Neural crest cell (in vitro differentiated cells): ENCODE results near the gene NR2E3. TPM values are rescaled to one million over a fixed set of nuclear protein-coding genes. Genes with fewer than 3 reads are reported as not detected.

Experiments used
- DNase-seq: peaks from one replicate; pipeline ENCODE4 v3.0.0; 2021; ENCODE audit warnings: low read depth, mixed read lengths, low spot score
- H3K27ac Mint-ChIP-seq: one replicate; pipeline ENCODE4 v1.8.0; 2021; ENCODE audit warnings: mild to moderate bottlenecking, mixed read lengths; ENCODE audit not compliant: unreplicated experiment
- H3K27me3 Mint-ChIP-seq: 2 replicates; pipeline ENCODE4 v1.8.0; 2021; ENCODE audit warnings: low read depth, mild to moderate bottlenecking, mixed read lengths
- H3K36me3 Mint-ChIP-seq: 2 replicates; pipeline ENCODE4 v1.8.0; 2021; ENCODE audit warnings: low read depth, mild to moderate bottlenecking, mixed read lengths
- H3K4me1 Mint-ChIP-seq: 2 replicates; pipeline ENCODE4 v1.8.0; 2021; ENCODE audit warnings: mixed read lengths
- H3K4me3 Mint-ChIP-seq: one replicate; pipeline ENCODE4 v1.8.0; 2021; ENCODE audit warnings: mild to moderate bottlenecking, mixed read lengths
- H3K9me3 Mint-ChIP-seq: 2 replicates; pipeline ENCODE4 v1.8.0; 2021; ENCODE audit warnings: mixed read lengths
- long read RNA-seq: library from polyadenylated mRNA; unstranded; transcript quantifications from one replicate; pipeline ENCODE4 v2.0.0, GENCODE V29; 2020
- total RNA-seq: library from RNA; stranded (reverse); gene quantifications from 2 replicates; pipeline ENCODE4 v1.2.1, GENCODE V29; 2021
- TF ChIP-seq, protein P1 (sequence below): fragments of 200-600 bp; sonication (generic); conservative IDR thresholded peaks from 2 replicates; pipeline ENCODE4 v1.5.0; 2021; ENCODE audit warnings: antibody characterized with exemption, mild to moderate bottlenecking

NR2E3 gene
- total RNA-seq = not detected in 2 replicates
- long read RNA-seq = 0 reads

DNA sequence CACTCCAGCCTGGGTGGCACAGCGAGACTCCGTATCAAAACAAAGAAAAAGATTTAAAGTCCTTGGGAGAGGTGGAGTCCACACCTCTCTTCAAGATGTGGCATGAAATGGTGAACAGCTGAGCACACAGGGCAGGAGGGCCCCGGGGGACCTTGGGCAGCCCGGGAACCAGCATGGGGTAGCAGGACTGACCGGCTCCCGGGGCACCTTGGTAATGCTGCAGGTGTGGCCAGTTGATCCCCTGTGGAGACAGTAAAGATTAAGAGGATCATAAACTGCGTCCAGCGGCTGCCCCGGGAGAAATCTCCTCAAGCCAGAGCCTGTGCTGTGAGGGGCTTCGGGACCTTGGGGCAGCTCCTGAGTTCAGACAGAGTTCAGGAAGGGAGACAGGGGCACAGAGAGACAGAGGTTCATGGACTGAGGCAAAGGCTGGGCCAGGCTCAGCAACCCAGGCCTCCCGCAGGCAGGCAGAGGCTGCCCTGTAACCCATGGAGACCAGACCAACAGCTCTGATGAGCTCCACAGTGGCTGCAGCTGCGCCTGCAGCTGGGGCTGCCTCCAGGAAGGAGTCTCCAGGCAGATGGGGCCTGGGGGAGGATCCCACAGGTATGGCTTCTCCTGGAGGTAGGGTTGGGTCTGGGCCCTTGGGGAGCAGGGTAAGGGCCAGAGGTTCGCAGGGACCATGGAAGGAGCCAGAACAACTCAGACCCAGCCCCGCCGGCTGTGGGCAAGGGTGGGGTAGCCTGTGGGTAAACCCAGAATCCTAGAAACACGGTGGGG, at the start of gene NR2E3:
TSS of gene NR2E3 (plus strand) at position 299 of the 780 bp plus-strand sequence. CDS start at position 489, 190 bp downstream.
- no peaks in the 10 kb centered on the region for H3K9me3 Mint-ChIP-seq
- TF ChIP-seq, protein P1, sequence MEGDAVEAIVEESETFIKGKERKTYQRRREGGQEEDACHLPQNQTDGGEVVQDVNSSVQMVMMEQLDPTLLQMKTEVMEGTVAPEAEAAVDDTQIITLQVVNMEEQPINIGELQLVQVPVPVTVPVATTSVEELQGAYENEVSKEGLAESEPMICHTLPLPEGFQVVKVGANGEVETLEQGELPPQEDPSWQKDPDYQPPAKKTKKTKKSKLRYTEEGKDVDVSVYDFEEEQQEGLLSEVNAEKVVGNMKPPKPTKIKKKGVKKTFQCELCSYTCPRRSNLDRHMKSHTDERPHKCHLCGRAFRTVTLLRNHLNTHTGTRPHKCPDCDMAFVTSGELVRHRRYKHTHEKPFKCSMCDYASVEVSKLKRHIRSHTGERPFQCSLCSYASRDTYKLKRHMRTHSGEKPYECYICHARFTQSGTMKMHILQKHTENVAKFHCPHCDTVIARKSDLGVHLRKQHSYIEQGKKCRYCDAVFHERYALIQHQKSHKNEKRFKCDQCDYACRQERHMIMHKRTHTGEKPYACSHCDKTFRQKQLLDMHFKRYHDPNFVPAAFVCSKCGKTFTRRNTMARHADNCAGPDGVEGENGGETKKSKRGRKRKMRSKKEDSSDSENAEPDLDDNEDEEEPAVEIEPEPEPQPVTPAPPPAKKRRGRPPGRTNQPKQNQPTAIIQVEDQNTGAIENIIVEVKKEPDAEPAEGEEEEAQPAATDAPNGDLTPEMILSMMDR = no peak
- no peaks in the 10 kb centered on the region for H3K36me3 Mint-ChIP-seq
- H3K4me3 Mint-ChIP-seq = no peak within 1 kb of the TSS
- H3K27ac Mint-ChIP-seq = peak within 1 kb of the TSS; percentile 19
- DNase-seq = no peak
- H3K27me3 Mint-ChIP-seq = no peaks in the 10 kb centered on the region
- H3K4me1 Mint-ChIP-seq = peaks cover 24% of the 10 kb centered on the region

DNA sequence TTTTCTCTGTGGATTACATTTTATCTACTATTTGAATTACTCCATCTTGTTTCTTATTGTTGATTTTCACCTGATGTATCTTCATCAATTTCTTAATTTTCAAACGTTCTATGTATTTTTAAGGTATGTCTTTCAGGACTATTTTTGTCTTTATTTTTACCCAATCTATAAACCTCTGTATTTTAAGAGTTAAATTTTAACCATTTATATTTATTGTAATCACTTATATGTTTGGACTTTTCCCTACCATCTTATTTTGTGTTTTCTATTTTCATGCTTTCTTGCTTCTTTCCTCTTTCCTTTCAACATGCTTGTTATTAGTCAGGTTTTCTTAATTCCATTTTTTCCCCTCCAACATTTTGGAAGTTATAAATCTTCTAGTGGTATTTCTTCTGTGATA, 49.5 kb upstream of the NR2E3 start:
- H3K27me3 Mint-ChIP-seq = no peaks in the 10 kb centered on the region
- no peak overlapping the region for H3K4me3 Mint-ChIP-seq
- DNase-seq = no peak
- TF ChIP-seq, protein P1 = no peak
- H3K36me3 Mint-ChIP-seq = peaks cover 10% of the 10 kb centered on the region
- no peaks in the 10 kb centered on the region for H3K4me1 Mint-ChIP-seq
- peaks cover 12% of the 10 kb centered on the region for H3K9me3 Mint-ChIP-seq
- no peak overlapping the region for H3K27ac Mint-ChIP-seq

DNA sequence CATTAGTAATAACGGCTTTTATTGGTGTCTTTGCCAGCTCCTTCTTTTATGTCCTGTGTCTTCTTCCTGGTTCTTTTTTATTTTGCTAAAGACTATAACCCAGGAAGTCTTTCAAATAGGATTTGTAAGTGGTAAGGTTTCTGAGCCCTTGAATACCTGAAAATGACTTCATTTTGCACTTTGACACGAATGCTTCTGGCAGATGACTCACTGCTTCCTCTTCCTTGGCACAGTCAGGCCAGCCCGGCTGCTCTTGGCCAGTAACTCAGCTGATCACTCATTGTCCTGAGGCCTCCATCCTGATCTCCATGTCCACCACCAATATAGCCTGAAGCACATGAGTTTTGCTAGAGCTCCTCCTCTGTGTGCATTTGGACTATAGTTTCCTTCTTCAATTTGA, 48.7 kb upstream of the NR2E3 start:
- no peaks in the 10 kb centered on the region for H3K4me1 Mint-ChIP-seq
- H3K4me3 Mint-ChIP-seq = no peak overlapping the region
- no peak overlapping the region for H3K27ac Mint-ChIP-seq
- TF ChIP-seq, protein P1 = no peak
- peaks cover 12% of the 10 kb centered on the region for H3K9me3 Mint-ChIP-seq
- peaks cover 10% of the 10 kb centered on the region for H3K36me3 Mint-ChIP-seq
- no peaks in the 10 kb centered on the region for H3K27me3 Mint-ChIP-seq
- no peak for DNase-seq

DNA sequence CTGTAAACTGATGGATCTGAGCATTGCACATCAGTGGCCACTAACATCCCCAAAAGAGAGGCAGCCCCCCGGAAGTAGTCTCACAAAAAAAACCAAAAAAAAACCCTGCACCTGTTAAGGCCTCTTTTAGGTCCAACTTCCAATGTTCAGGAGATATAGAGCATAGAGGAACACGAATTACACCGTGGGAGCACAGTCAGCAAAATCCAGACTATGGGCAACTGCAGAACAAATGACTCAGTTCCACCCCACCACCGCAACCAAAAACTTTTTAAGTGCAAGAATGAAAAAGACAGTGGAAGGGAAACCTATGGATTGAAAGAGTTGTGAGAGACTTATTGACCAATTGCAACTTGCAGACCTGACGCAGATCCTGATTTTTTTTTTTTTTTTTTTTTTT, 42.2 kb upstream of the NR2E3 start:
- Mint-ChIP-seq H3K27ac (no peak overlapping the region), H3K4me1 (no peaks in the 10 kb centered on the region), H3K4me3 (no peak overlapping the region), H3K36me3 (peaks cover 4% of the 10 kb centered on the region), H3K27me3 (no peaks in the 10 kb centered on the region), H3K9me3 (peaks cover 5% of the 10 kb centered on the region)
- DNase-seq = no peak
- TF ChIP-seq, protein P1 = no peak

DNA sequence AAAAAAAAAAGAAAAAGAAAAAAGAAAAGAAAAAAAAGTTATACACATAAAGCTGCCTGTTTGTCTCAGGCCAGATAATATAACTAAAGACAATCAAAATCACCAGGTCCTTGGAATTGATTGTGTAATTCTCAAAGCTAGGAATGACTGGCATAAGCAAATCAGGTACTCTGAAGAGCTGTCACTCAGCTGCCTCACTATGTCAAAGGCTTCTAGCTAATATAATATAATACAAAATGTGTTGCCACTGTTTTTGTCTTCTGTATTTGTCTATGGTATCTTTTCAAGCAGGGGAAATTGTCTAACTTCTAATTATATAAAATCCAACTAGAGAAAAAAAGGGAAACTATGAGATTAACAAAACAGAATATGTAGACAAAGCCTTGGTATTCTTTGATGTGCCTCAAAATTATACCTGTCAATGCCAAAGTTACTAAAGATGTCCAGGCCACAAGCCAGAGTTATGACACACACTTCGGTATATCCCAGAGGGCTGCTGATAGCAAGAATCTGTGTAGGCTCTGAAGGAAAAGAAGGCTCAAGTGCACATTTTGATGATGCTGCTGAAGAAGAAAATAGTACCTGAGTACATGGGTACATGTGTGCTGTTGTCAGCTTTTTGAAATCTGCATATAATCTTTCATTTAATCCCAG, 37.0 kb upstream of the NR2E3 start:
- Mint-ChIP-seq H3K9me3 (peaks cover under 1% of the 10 kb centered on the region), H3K27me3 (no peaks in the 10 kb centered on the region), H3K36me3 (peaks cover under 1% of the 10 kb centered on the region), H3K4me1 (no peaks in the 10 kb centered on the region), H3K4me3 (no peak overlapping the region), H3K27ac (no peak overlapping the region)
- TF ChIP-seq, protein P1 = no peak
- DNase-seq = no peak
